GM08714 (cell line): Measurements from ENCODE around the gene PRDX4.
"Not testable (repeated sequence)": the region's sequence is repeated elsewhere in the genome, so short reads cannot be mapped to it uniquely, and the experiment has no call there.

Experiments used
- H3K4me3 ChIP-seq: fragments of 200-500 bp; sonication (Bioruptor generic); 2 replicates; pipeline ENCODE4 v1.5.1; 2014; ENCODE audit warnings: mild to moderate bottlenecking, low read length, inconsistent platforms
- ZNF274 ChIP-seq: IDR thresholded peaks from 2 replicates; pipeline ENCODE4 v1.6.1; 2012; ENCODE audit warnings: mild to moderate bottlenecking, low read depth, low read length

PRDX4 gene

GRCh38 chrX:23667239-23668177 is at the start of gene PRDX4:
TSS of gene PRDX4 (plus strand) at chrX:23667493. CDS start at chrX:23667571, 78 bp downstream.
- no peak for TF ChIP-seq ZNF274
- peak within 1 kb of the TSS; percentile 76 for H3K4me3 ChIP-seq

- TF ChIP-seq ZNF274 = no peak
- H3K4me3 ChIP-seq = no peak overlapping the region
Measured at GRCh38 chrX:23621621-23622265, 45.5 kb upstream of the PRDX4 start.

DNA sequence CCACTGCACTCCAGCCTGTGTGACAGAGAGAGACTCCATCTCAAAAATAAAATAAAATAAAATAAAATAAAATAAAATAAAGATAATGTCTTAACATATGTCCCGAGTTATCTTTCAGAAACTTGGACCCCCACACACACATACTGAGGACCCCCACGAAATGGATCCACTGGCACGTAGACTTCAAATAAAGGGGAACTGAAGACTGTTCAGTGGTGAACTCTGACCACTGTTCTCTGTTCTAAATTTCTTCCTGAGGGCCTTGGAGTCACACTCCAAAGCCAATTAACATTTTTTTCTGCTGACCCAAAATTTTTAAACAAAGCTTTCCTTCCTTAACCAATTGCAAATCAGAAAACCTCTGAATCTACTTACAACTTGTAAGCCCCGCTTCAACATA is 43.5 kb upstream of the PRDX4 start:
- no peak overlapping the region for H3K4me3 ChIP-seq
- TF ChIP-seq ZNF274 = no peak

DNA sequence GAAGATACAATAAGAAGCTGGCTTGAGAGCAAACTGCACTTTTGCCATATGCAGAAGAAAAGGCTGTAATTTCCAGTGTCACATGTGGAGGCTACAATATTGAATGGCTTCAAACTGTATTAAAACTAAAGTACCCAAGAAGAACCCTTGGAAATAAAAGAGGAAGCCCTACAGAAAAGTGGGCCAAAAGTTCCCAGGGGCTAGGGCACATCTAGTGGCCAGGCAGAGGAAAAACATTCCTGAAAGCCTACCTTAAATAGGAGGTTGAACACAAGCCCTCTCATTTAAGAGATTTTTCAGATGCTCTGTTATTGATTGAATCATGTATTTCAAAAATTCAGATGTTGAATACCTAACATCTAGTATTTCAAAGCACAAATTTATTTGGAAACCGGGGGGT is 40.6 kb upstream of the PRDX4 start:
- no peak overlapping the region for H3K4me3 ChIP-seq
- TF ChIP-seq ZNF274 = no peak

DNA sequence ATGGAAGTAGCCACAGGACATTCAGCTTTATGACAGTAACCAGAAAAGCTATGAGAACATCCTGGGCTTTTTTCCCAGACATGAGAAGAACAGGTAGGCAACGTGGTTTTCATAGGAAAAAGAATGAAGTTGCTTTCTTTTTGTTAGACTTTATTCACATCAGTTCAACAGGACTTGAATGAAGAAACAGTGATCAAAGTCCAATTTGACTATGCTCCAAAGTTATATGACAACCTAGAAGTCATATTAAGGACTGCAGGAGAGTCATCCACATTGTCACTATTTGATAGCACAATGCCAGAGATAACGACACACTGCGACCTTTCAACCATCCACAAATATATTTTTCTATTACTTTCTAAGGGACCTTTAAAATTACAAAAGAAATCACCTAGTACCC is 39.2 kb upstream of the PRDX4 start:
- H3K4me3 ChIP-seq = no peak overlapping the region
- no peak for TF ChIP-seq ZNF274

DNA sequence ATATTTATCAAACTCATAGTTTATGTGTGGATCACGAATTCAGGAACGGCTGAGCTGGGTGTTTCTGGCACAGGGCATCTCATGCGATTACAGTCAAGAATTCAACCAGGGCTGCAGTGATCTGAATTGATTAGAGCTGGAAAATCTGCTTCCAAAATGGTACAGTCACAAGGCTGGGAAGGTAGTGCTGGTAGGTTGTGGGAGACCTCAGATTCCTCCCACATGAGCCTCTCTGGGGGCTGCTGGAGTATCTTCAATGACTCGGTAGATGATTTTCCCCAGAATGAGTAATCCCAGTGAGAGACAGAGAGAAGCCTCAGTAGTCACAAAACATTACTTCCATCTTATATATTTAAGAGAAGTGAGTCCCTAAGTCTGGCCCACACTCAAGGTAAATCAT is 36.2 kb upstream of the PRDX4 start:
- no peak for TF ChIP-seq ZNF274
- no peak overlapping the region for H3K4me3 ChIP-seq

- H3K4me3 ChIP-seq = no peak overlapping the region
Measured at GRCh38 chrX:23633834-23634580, 33.3 kb upstream of the PRDX4 start.

DNA sequence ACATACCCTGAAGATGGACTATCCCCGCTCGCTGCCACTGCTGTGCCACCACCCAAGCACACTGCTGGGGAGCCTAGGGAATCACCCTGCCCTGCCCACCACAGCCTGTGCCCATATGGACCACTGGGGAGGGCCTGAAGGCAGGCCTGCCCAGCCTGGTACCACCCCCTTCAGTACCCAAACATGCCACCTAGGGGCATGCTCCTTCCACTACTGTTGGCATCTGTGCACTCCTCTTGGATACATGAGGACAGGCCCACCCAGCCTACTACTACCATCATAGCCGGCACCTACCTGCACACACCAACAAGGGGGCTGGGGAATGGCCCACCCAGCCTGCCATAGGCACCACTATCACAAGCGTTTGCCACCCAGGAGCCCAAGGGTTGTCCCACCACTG is 30.1 kb upstream of the PRDX4 start:
- TF ChIP-seq ZNF274 = no peak
- no peak overlapping the region for H3K4me3 ChIP-seq

More at GRCh38 chrX:23633834-23634580, 33.3 kb upstream of the PRDX4 start:
- TF ChIP-seq ZNF274 = no peak

DNA sequence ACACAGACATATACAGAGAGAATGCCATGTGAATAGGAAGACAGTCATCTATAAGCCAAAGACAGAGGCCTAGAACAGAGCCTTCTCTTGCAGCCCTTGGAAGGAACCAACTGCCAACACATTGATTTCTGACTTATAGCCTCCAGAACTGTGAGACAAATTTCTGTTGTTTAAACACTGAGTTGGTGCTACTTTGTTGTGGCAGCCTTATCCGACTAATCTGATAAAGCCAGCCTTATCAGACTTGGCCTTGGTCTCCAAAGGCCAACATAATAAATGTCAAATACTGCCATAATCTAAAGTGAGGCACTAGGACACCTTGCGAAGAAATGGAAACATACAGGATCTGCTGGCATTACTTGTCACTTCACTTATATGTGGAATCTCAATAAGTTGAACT is 24.3 kb upstream of the PRDX4 start:
- TF ChIP-seq ZNF274 = no peak
- H3K4me3 ChIP-seq = no peak overlapping the region

DNA sequence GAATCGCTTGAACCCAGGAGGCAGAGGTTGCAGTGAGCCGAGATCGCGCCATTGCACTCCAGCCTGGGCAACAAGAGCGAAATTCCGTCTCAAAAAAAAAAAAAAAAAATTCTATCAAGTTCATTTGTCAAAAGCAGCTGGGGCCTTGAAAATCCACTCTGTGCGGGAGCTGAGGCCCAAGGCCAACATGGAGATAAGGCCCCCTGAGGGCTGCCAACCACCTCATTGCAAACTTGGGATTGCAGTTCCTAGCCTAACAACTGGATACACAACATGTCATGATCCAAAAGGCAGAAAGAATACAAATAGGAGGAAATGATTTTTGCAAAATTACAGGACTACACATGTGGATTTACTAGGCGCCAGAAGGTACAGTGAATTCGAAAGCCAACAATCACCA is 22.5 kb upstream of the PRDX4 start:
- no peak overlapping the region for H3K4me3 ChIP-seq
- no peak for TF ChIP-seq ZNF274

DNA sequence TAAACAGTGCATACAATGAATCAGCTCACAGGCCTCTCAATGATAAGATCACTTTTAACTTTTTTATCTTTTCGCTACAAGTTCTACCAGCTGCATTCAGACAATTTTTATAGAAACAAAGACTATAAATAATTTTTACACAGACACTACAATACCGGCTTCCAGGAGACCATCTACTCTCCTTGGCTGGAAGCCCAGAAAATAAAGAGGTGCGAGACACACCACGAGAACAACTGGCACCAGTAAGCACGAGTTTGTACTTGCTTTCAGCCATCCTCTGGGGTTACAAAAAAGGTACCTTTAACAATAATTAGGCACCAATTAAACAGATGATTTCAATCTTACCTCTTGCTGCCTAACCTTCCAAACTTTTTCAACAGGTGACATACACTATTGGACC is 11.2 kb upstream of the PRDX4 start:
- no peak for TF ChIP-seq ZNF274

GRCh38 chrX:23656684-23657083 is 10.6 kb upstream of the PRDX4 start:
- no peak for TF ChIP-seq ZNF274
- no peak overlapping the region for H3K4me3 ChIP-seq

More for the DNA sequence above, 11.2 kb upstream of the PRDX4 start:
- H3K4me3 ChIP-seq = no peak overlapping the region

GRCh38 chrX:23659339-23659738 is 8.0 kb upstream of the PRDX4 start:
- TF ChIP-seq ZNF274 = no peak
- no peak overlapping the region for H3K4me3 ChIP-seq

DNA sequence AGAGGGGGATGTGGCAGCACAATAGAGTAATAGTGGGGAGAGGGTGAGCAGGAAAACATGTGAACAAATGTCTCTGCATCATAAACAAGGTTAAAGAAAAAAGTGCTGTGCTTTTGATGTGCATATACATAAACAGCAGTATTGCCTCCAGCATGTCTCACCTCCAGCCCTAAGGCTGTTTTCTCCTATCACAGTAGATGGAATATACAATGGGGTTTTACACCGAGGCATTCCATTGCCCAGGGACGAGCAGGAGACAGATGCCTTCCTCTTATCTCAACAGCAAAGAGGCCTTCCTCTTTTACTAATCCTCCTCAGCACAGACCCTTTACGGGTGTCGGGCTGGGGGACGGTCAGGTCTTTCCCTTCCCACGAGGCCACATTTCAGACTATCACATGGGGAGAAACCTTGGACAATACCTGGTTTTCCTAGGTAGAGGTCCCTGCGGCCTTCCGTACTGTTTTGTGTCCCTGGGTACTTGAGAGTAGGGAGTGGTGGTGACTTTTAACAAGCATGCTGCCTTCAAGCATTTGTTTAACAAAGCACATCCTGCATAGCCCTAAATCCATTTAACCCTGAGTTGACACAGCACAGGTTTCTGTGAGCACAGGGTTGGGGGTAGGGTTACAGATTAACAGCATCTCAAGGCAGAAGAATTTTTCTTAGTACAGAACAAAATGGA is 7.1 kb upstream of the PRDX4 start:
- not testable (repeated sequence) for H3K4me3 ChIP-seq

- H3K4me3 ChIP-seq = no peak overlapping the region
- no peak for TF ChIP-seq ZNF274
Measured at GRCh38 chrX:23660766-23661132, 6.5 kb upstream of the PRDX4 start.
